LNCAP (cell line): ENCODE measurements around the gene EPB41.

Source experiments
- CTCF ChIP-seq: fragments of 450-650 bp; IDR thresholded peaks from 2 replicates; pipeline ENCODE4 v1.5.1; 2017; ENCODE audit warnings: mild to moderate bottlenecking

EPB41 gene

GRCh38 chr1:29004288-29004687 lies 89.9 kb downstream of the EPB41 start:
- TF ChIP-seq CTCF: no peak

- no peak for TF ChIP-seq CTCF
Measured at GRCh38 chr1:29004798-29005197, 90.4 kb downstream of the EPB41 start.

- TF ChIP-seq CTCF: no peak
Measured at GRCh38 chr1:29011775-29012174, 97.4 kb downstream of the EPB41 start.

- no peak for TF ChIP-seq CTCF
Measured at GRCh38 chr1:29017235-29017634, 102.9 kb downstream of the EPB41 start.

- no peak for TF ChIP-seq CTCF
Measured at GRCh38 chr1:29017975-29018712, 103.8 kb downstream of the EPB41 start.

GRCh38 chr1:29022620-29023019 lies 108.3 kb downstream of the EPB41 start:
- TF ChIP-seq CTCF: no peak

GRCh38 chr1:29029667-29030066 lies 115.3 kb downstream of the EPB41 start:
- TF ChIP-seq CTCF: no peak

GRCh38 chr1:29032841-29033240 lies 118.5 kb downstream of the EPB41 start:
- TF ChIP-seq CTCF: no peak
